Glomerular endothelial cell (primary cell): ENCODE measurements around the gene VEZF1. TPM values are rescaled to one million over a fixed set of nuclear protein-coding genes. Genes with fewer than 3 reads are reported as not detected.

Source experiments
- DNase-seq: peaks from one replicate; pipeline ENCODE4 v3.0.0-alpha.2; 2011; ENCODE audit warnings: low read depth, low spot score; ENCODE audit errors: extremely low read depth
- total RNA-seq: library from RNA; depleted of rRNA; stranded (reverse); fragments of >200 nt; gene quantifications from 2 replicates; pipeline ENCODE4 v1.2.3, GENCODE V29; 2015

VEZF1 gene
- total RNA-seq, 1 donor from 2014 or later: 56.5 TPM

GRCh38 chr17:57999496-58000017, 11.5 kb upstream of the VEZF1 start:
- peak; percentile 70 for DNase-seq

GRCh38 chr17:57999010-57999495, 11.0 kb upstream of the VEZF1 start:
- no peak for DNase-seq

- no peak for DNase-seq
Measured at GRCh38 chr17:57997085-57997809, 9.2 kb upstream of the VEZF1 start.

- no peak for DNase-seq
Measured at GRCh38 chr17:57995076-57995956, 7.3 kb upstream of the VEZF1 start.

GRCh38 chr17:57994436-57994835, 6.4 kb upstream of the VEZF1 start:
- no peak for DNase-seq

GRCh38 chr17:57993471-57994365, 5.7 kb upstream of the VEZF1 start:
- DNase-seq: no peak

GRCh38 chr17:57991537-57991936, 3.5 kb upstream of the VEZF1 start:
- no peak for DNase-seq

GRCh38 chr17:57990037-57990436, 2.0 kb upstream of the VEZF1 start:
- DNase-seq: no peak

- DNase-seq: no peak
Measured at GRCh38 chr17:57988301-57989250, 522 bp upstream of the VEZF1 start.

GRCh38 chr17:57986841-57987580, 1.0 kb downstream of the VEZF1 start:
- DNase-seq: no peak

GRCh38 chr17:57985675-57985974, 2.4 kb downstream of the VEZF1 start:
- DNase-seq: no peak

- no peak for DNase-seq
Measured at GRCh38 chr17:57984936-57985674, 2.9 kb downstream of the VEZF1 start.

- DNase-seq: no peak
Measured at GRCh38 chr17:57984261-57984890, 3.7 kb downstream of the VEZF1 start.

- no peak for DNase-seq
Measured at GRCh38 chr17:57983446-57983845, 4.6 kb downstream of the VEZF1 start.

GRCh38 chr17:57982452-57983170, 5.4 kb downstream of the VEZF1 start:
- no peak for DNase-seq

- no peak for DNase-seq
Measured at GRCh38 chr17:57980522-57980921, 7.5 kb downstream of the VEZF1 start.

- DNase-seq: no peak
Measured at GRCh38 chr17:57979076-57979475, 9.0 kb downstream of the VEZF1 start.
